H1 (cell line): ENCODE measurements around the gene C14orf132. TPM values are rescaled to one million over a fixed set of nuclear protein-coding genes. Genes with fewer than 3 reads are reported as not detected.

ENCODE experiments used
- CTCF ChIA-PET: fragments of 300-600 bp; sonication (Branson Sonifier 250); formaldehyde crosslinking; loops from one replicate; lab custom pipeline; 2021; ENCODE audit not compliant: partially characterized antibody; lab: Charles Lee
- POLR2A ChIA-PET: fragments of 300-600 bp; sonication (Branson Sonifier 250); formaldehyde crosslinking; loops from one replicate; lab custom pipeline; 2021; ENCODE audit warnings: inconsistent platforms; ENCODE audit not compliant: partially characterized antibody; lab: Charles Lee
- DNase-seq, 2 experiments: peaks; one replicate each; pipeline versions ENCODE4 v3.0.0 to v3.0.0-alpha.2; 2010 to 2022; ENCODE audit warnings: low spot score in 2 of 2, low read depth in 1 of 2, mixed read lengths in 1 of 2
- FAIRE-seq: peaks from 2 replicates; lab custom pipeline; 2011; peaks lifted over from hg19 to GRCh38; lab: Jason Lieb, UNC
- H2AFZ ChIP-seq: 2 replicates; pipeline ENCODE4 v1.8.1; 2012; ENCODE audit warnings: low read length, inconsistent platforms
- H2AK5ac ChIP-seq: 2 replicates; pipeline ENCODE4 v1.6.1; 2013; ENCODE audit warnings: low read depth, low read length
- H2BK120ac ChIP-seq: replicated peaks from 2 replicates; pipeline ENCODE3; 2013; ENCODE audit warnings: low read depth, low read length, inconsistent platforms
- H2BK12ac ChIP-seq: 2 replicates; pipeline ENCODE4 v1.6.1; 2013; ENCODE audit warnings: low read depth, low read length
- H2BK15ac ChIP-seq: 2 replicates; pipeline ENCODE4 v1.6.1; 2013; ENCODE audit warnings: low read length
- H2BK20ac ChIP-seq: 2 replicates; pipeline ENCODE4 v1.6.1; 2013; ENCODE audit warnings: low read length
- H2BK5ac ChIP-seq: 2 replicates; pipeline ENCODE4 v1.6.1; 2013; ENCODE audit warnings: low read depth, low read length
- H3K14ac ChIP-seq: 2 replicates; pipeline ENCODE4 v1.6.1; 2013; ENCODE audit warnings: inconsistent platforms; ENCODE audit not compliant: insufficient read length
- H3K18ac ChIP-seq: 2 replicates; pipeline ENCODE4 v1.6.1; 2013; ENCODE audit warnings: low read length; ENCODE audit errors: extremely low read depth
- H3K23ac ChIP-seq: 2 replicates; pipeline ENCODE4 v1.6.1; 2013; ENCODE audit warnings: inconsistent platforms; ENCODE audit not compliant: insufficient read length
- H3K23me2 ChIP-seq: 2 replicates; pipeline ENCODE4 v1.6.1; 2013; ENCODE audit warnings: low read depth, low read length
- H3K27ac ChIP-seq: 2 replicates; pipeline ENCODE4 v1.6.1; 2011; ENCODE audit warnings: low read depth, low read length, inconsistent platforms
- H3K27me3 ChIP-seq, 4 experiments: replicated peaks in 1 of 4; 1 replicate in 1 of 4; 2 replicates in 3 of 4; pipeline versions ENCODE4 v1.6.1 to v1.8.1; 2011 to 2013; ENCODE audit warnings: low read length in 3 of 4, mild to moderate bottlenecking in 3 of 4, inconsistent platforms in 2 of 4, mixed read lengths in 2 of 4, moderate library complexity in 1 of 4; ENCODE audit not compliant: control insufficient read depth in 3 of 4, insufficient read depth in 3 of 4; ENCODE audit errors: extremely low read depth in 1 of 4
- H3K36me3 ChIP-seq, 4 experiments: 2 replicates each; pipeline versions ENCODE4 v1.6.1 to v1.8.1; 2011 to 2013; ENCODE audit warnings: mild to moderate bottlenecking in 4 of 4, low read length in 3 of 4, moderate library complexity in 2 of 4, control low read depth in 1 of 4, inconsistent platforms in 1 of 4; ENCODE audit not compliant: insufficient read depth in 4 of 4, control insufficient read depth in 2 of 4
- H3K4ac ChIP-seq: replicated peaks from 2 replicates; pipeline ENCODE3; 2013; ENCODE audit warnings: low read length, low read depth, mixed read lengths, inconsistent platforms; ENCODE audit not compliant: insufficient read length
- H3K4me1 ChIP-seq, 4 experiments: replicated peaks in 1 of 4; 1 replicate in 1 of 4; 2 replicates in 3 of 4; pipeline versions ENCODE4 v1.6.1 to v1.8.1; 2011 to 2013; ENCODE audit warnings: low read length in 3 of 4, inconsistent platforms in 2 of 4, mixed read lengths in 1 of 4; ENCODE audit not compliant: insufficient read depth in 4 of 4, control insufficient read depth in 3 of 4
- H3K4me2 ChIP-seq, 2 experiments: 2 replicates each; pipeline versions ENCODE4 v1.6.1 to v1.8.1; 2011 to 2013; ENCODE audit warnings: low read depth in 2 of 2, low read length in 2 of 2, control low read depth in 1 of 2, inconsistent platforms in 1 of 2, mild to moderate bottlenecking in 1 of 2; ENCODE audit not compliant: insufficient read depth in 1 of 2
- H3K4me3 ChIP-seq, 4 experiments: fragments of 200-600, 300-600 bp in 1 of 4; sonication (generic), shearing (Covaris generic), sonication (Bioruptor Twin) in 1 of 4; 2 replicates each; pipeline versions ENCODE4 v1.5.1 to v1.8.1; 2011 to 2016; ENCODE audit warnings: low read length in 4 of 4, low read depth in 3 of 4, control low read depth in 2 of 4, inconsistent platforms in 2 of 4, mild to moderate bottlenecking in 2 of 4, mixed read lengths in 1 of 4, moderate library complexity in 1 of 4; ENCODE audit not compliant: insufficient read depth in 2 of 4; ENCODE audit errors: extremely low read depth in 1 of 4
- H3K56ac ChIP-seq: replicated peaks from 2 replicates; pipeline ENCODE3; 2013; ENCODE audit warnings: low read depth, mild to moderate bottlenecking, mixed read lengths, low read length, inconsistent platforms; ENCODE audit not compliant: insufficient read length
- H3K79me1 ChIP-seq: 2 replicates; pipeline ENCODE4 v1.6.1; 2013; ENCODE audit warnings: low read depth, low read length, control low read depth
- H3K79me2 ChIP-seq, 2 experiments: 2 replicates each; pipeline versions ENCODE4 v1.6.1 to v1.8.1; 2012 to 2013; ENCODE audit warnings: low read length in 2 of 2, mild to moderate bottlenecking in 2 of 2, inconsistent platforms in 1 of 2; ENCODE audit not compliant: insufficient read depth in 2 of 2, control insufficient read depth in 1 of 2
- H3K9ac ChIP-seq, 4 experiments: replicated peaks in 1 of 4; 1 replicate in 1 of 4; 2 replicates in 3 of 4; pipeline versions ENCODE4 v1.6.1 to v1.8.1; 2011 to 2013; ENCODE audit warnings: low read depth in 3 of 4, low read length in 3 of 4, control low read depth in 2 of 4, mild to moderate bottlenecking in 2 of 4, moderate library complexity in 2 of 4, inconsistent platforms in 1 of 4; ENCODE audit errors: extremely low read depth in 1 of 4
- H3K9me3 ChIP-seq, 2 experiments: 2 replicates each; pipeline versions ENCODE4 v1.6.1 to v1.8.1; 2012 to 2013; ENCODE audit warnings: mild to moderate bottlenecking in 2 of 2, moderate library complexity in 2 of 2, control low read depth in 1 of 2, inconsistent platforms in 1 of 2, low read depth in 1 of 2, low read length in 1 of 2, mixed read lengths in 1 of 2; ENCODE audit not compliant: insufficient read depth in 2 of 2
- H4K20me1 ChIP-seq, 2 experiments: replicated peaks in 1 of 2; 2 replicates each; pipeline versions ENCODE3 to v1.8.1; 2011 to 2013; ENCODE audit warnings: inconsistent platforms in 2 of 2, low read length in 2 of 2, mild to moderate bottlenecking in 1 of 2; ENCODE audit not compliant: insufficient read depth in 2 of 2, control insufficient read depth in 1 of 2
- H4K5ac ChIP-seq: 2 replicates; pipeline ENCODE4 v1.6.1; 2013; ENCODE audit warnings: low read length, low read depth, mixed read lengths, inconsistent platforms; ENCODE audit not compliant: insufficient read length
- H4K8ac ChIP-seq: 2 replicates; pipeline ENCODE4 v1.8.0; 2013; ENCODE audit warnings: mild to moderate bottlenecking, moderate library complexity, low read length, inconsistent platforms; ENCODE audit not compliant: insufficient read depth; ENCODE audit errors: extremely low read depth
- H4K91ac ChIP-seq: replicated peaks from 2 replicates; pipeline ENCODE3; 2013; ENCODE audit warnings: low read length, mixed read lengths, inconsistent platforms; ENCODE audit not compliant: insufficient read length
- ATF2 ChIP-seq: IDR thresholded peaks from 2 replicates; pipeline ENCODE4 v1.6.1; 2012; ENCODE audit warnings: low read length, inconsistent platforms
- CHD1 ChIP-seq: IDR thresholded peaks from 2 replicates; pipeline ENCODE4 v1.6.1; 2012; ENCODE audit warnings: low read depth, low read length, improper control_type of control experiment
- GABPA ChIP-seq: IDR thresholded peaks from 2 replicates; pipeline ENCODE4 v1.6.1; 2011; ENCODE audit warnings: mild to moderate bottlenecking, low read length, moderate library complexity, borderline replicate concordance; ENCODE audit not compliant: insufficient read depth
- JUN ChIP-seq: IDR thresholded peaks from 2 replicates; pipeline ENCODE4 v1.6.1; 2011; ENCODE audit warnings: low read depth, mild to moderate bottlenecking, improper control_type of control experiment, low read length
- KDM4A ChIP-seq: IDR thresholded peaks from one replicate; pipeline ENCODE4 v1.7.1; 2012; ENCODE audit warnings: low read depth, mild to moderate bottlenecking, moderate library complexity, low read length, inconsistent platforms; ENCODE audit not compliant: severe bottlenecking
- NRF1 ChIP-seq: IDR thresholded peaks from 2 replicates; pipeline ENCODE4 v1.6.1; 2011; ENCODE audit warnings: mild to moderate bottlenecking, low read depth, low read length, improper control_type of control experiment
- PHF8 ChIP-seq: fragments of 200-600 bp; sonication (generic); conservative IDR thresholded peaks from 2 replicates; pipeline ENCODE4 v1.7.1; 2012; ENCODE audit warnings: low read depth, mild to moderate bottlenecking, inconsistent platforms, low read length, moderate library complexity
- SRF ChIP-seq: IDR thresholded peaks from 2 replicates; pipeline ENCODE4 v1.6.1; 2011; ENCODE audit warnings: mild to moderate bottlenecking, low read depth, low read length, moderate library complexity
- SUZ12 ChIP-seq: fragments of 200-600 bp; sonication (generic); IDR thresholded peaks from 2 replicates; pipeline ENCODE4 v1.6.1; 2012; ENCODE audit warnings: mild to moderate bottlenecking, inconsistent platforms, low read length, moderate library complexity, mixed read lengths
- USF2 ChIP-seq: IDR thresholded peaks from 2 replicates; pipeline ENCODE4 v1.6.1; 2011; ENCODE audit warnings: low read length, improper control_type of control experiment
- ZNF274 ChIP-seq: IDR thresholded peaks from 2 replicates; pipeline ENCODE4 v1.7.0; 2012; ENCODE audit warnings: low read length, borderline replicate concordance; ENCODE audit errors: extremely low read depth
- WGBS, 2 experiments: shearing (Covaris generic) in 1 of 2; methylation state at CpG; one replicate each; pipeline versions ENCODE4 v1.1.6 to v1.1.7; 2013 to 2015; ENCODE audit warnings: low lambda C conversion rate in 2 of 2, mixed read lengths in 2 of 2, inconsistent platforms in 1 of 2, low coverage in 1 of 2, missing lambda C conversion rate in 1 of 2; ENCODE audit not compliant: insufficient replicate concordance in 2 of 2, insufficient coverage in 1 of 2, insufficient read length in 1 of 2; ENCODE audit errors: extremely low coverage in 1 of 2, missing lambda C conversion rate in 1 of 2; 5-methylcytosine and 5-hydroxymethylcytosine counted together
- polyA plus RNA-seq, 7 experiments: library from polyadenylated mRNA; depleted of rRNA in 3 of 7; stranded (reverse) in 5 of 7; unstranded in 2 of 7; fragments of >200 nt in 5 of 7; fragments of 200-250 nt in 2 of 7; gene quantifications; 1 replicate in 5 of 7; 2 replicates in 1 of 7; 4 replicates in 1 of 7; pipeline versions ENCODE4 v1.2.1 to v1.2.3, GENCODE V29; 2011 to 2013; ENCODE audit warnings: missing spikeins in 2 of 7, mixed read lengths in 2 of 7
- total RNA-seq: library from RNA; stranded (reverse); fragmentation: NEBNext Ultra II Directional; extraction: Animal tissue kit (Norgen Biotek cat#: 25700); gene quantifications from 2 replicates; pipeline ENCODE4 v1.2.1, GENCODE V29; 2021

C14orf132 gene
- total and polyA plus RNA-seq, 2 of the 8 experiments (the other 6 are each of a cell fraction or from before 2014, with no cell fraction given), result 11.7 to 32.5 TPM

- WGBS, 2 experiments, result 87% methylated on average over 3 of the region's 3 CpGs; no CpG with 5 or more reads in 1 of the 2 experiments
- Histone ChIP-seq H4K20me1 (no peaks in the 10 kb centered on the region), H2AFZ (no peak overlapping the region), H2BK12ac (no peak overlapping the region), H3K23ac (no peak overlapping the region), H3K18ac (no peak overlapping the region), H3K27ac (no peak overlapping the region), H2BK120ac (no peak overlapping the region), H3K79me2 (no peaks in the 10 kb centered on the region), H3K4me2 (no peak overlapping the region), H2AK5ac (no peak overlapping the region), H3K4ac (no peak overlapping the region), H4K91ac (no peak overlapping the region), H3K36me3 (no peaks in the 10 kb centered on the region), H3K56ac (no peak overlapping the region), H3K4me3 (no peak overlapping the region), H3K79me1 (no peaks in the 10 kb centered on the region), H4K5ac (no peak overlapping the region), H3K27me3 (no peaks in the 10 kb centered on the region), H3K9me3 (peaks cover 17% of the 10 kb centered on the region in 2 experiments; a peak in 3 of 4 replicates), H2BK15ac (no peak overlapping the region), H3K4me1 (no peaks in the 10 kb centered on the region), H3K14ac (no peak overlapping the region), H2BK5ac (no peak overlapping the region), H3K23me2 (no peaks in the 10 kb centered on the region), H3K9ac (no peak overlapping the region), H4K8ac (no peak overlapping the region), H2BK20ac (no peak overlapping the region)
- FAIRE-seq (no peak), DNase-seq (no peak)
- TF ChIP-seq USF2 (no peak), GABPA (no peak), CHD1 (no peak), PHF8 (no peak), SRF (no peak), JUN (no peak), KDM4A (no peak), ZNF274 (no peak), ATF2 (no peak), NRF1 (no peak), SUZ12 (no peak)
- ChIA-PET POLR2A (no interaction called here), CTCF (interaction anchor here (0.7 to 1.3 kb wide), 4 partner anchors 18 to 157 kb away, joined by 3 read pairs; no protein-coding TSS in a partner anchor)
Measured at GRCh38 chr14:96118391-96118790, 79.2 kb downstream of the C14orf132 start.
